PFSK-1 (cell line): ENCODE data around the gene SLC7A6OS.

Experiments
- FOXP2 ChIP-seq: optimal IDR thresholded peaks from 2 replicates; pipeline ENCODE3; 2011; ENCODE audit warnings: borderline replicate concordance, control low read depth, inconsistent platforms; ENCODE audit not compliant: insufficient read depth; ENCODE audit errors: extremely low read length, extremely low read depth
- POLR2AphosphoS5 ChIP-seq: IDR thresholded peaks from 2 replicates; pipeline ENCODE4 v1.6.1; 2012; ENCODE audit warnings: low read depth, mild to moderate bottlenecking, control low read depth, low read length, moderate library complexity
- REST ChIP-seq, 2 experiments: IDR thresholded peaks; 2 replicates each; pipeline versions ENCODE4 v1.6.1 to v1.8.0; 2011 to 2012; ENCODE audit warnings: low read depth in 2 of 2, low read length in 2 of 2, control low read depth in 1 of 2, inconsistent platforms in 1 of 2, mild to moderate bottlenecking in 1 of 2, moderate library complexity in 1 of 2; ENCODE audit not compliant: insufficient read depth in 1 of 2
- SIN3A ChIP-seq: IDR thresholded peaks from 2 replicates; pipeline ENCODE4 v1.6.1; 2012; ENCODE audit warnings: mild to moderate bottlenecking, low read length, moderate library complexity, borderline replicate concordance; ENCODE audit not compliant: insufficient read depth
- TAF1 ChIP-seq: IDR thresholded peaks from 2 replicates; pipeline ENCODE4 v1.6.1; 2012; ENCODE audit warnings: low read length, control low read depth, borderline replicate concordance; ENCODE audit not compliant: insufficient read depth

SLC7A6OS gene

GRCh38 chr16:68279726-68280558 lies 30.8 kb downstream of the SLC7A6OS start:
- TF ChIP-seq SIN3A (no peak), POLR2AphosphoS5 (no peak), TAF1 (no peak), REST (IDR thresholded peaks at IDR 0.05; ENCODE audit: insufficient read depth in 1 of 2, low read depth in 2 of 2, low read length in 2 of 2) (no peak), FOXP2 (no peak)

- TF ChIP-seq FOXP2 (no peak), TAF1 (no peak), POLR2AphosphoS5 (no peak), REST (IDR thresholded peaks at IDR 0.05; ENCODE audit: insufficient read depth in 1 of 2, low read depth in 2 of 2, low read length in 2 of 2) (no peak), SIN3A (no peak)
Measured at GRCh38 chr16:68276223-68276622, 34.5 kb downstream of the SLC7A6OS start.

GRCh38 chr16:68275611-68276191 lies 35.0 kb downstream of the SLC7A6OS start:
- TF ChIP-seq POLR2AphosphoS5: no peak
- no peak for TF ChIP-seq FOXP2
- TF ChIP-seq SIN3A: no peak
- TF ChIP-seq TAF1: no peak
- no peak for TF ChIP-seq REST (IDR thresholded peaks at IDR 0.05; ENCODE audit: insufficient read depth in 1 of 2, low read depth in 2 of 2, low read length in 2 of 2)

GRCh38 chr16:68274441-68274840 lies 36.3 kb downstream of the SLC7A6OS start:
- TF ChIP-seq FOXP2 (no peak), POLR2AphosphoS5 (no peak), SIN3A (no peak), REST (IDR thresholded peaks at IDR 0.05; ENCODE audit: insufficient read depth in 1 of 2, low read depth in 2 of 2, low read length in 2 of 2) (no peak), TAF1 (no peak)
